RWPE1 (cell line): Measurements from ENCODE around the gene MOB1A.

ENCODE experiments used
- CTCF ChIA-PET: fragments of 350-600 bp; sonication (Branson Sonifier 250); formaldehyde crosslinking; extraction: SDS; loops from one replicate; lab custom pipeline; 2021; lab: Yijun Ruan, JAX
- POLR2A ChIA-PET: fragments of 400-600 bp; formaldehyde crosslinking; extraction: SDS; loops from one replicate; lab custom pipeline; 2020; ENCODE audit warnings: antibody characterized with exemption; ENCODE audit not compliant: low non-redundant PET; lab: Yijun Ruan, JAX
- DNase-seq: peaks from one replicate; pipeline ENCODE4 v3.0.0; 2012; ENCODE audit warnings: low spot score
- H3K27ac ChIP-seq: fragments of 450-650 bp; 2 replicates; pipeline ENCODE4 v1.5.1; 2017
- CTCF ChIP-seq: fragments of 450-650 bp; conservative IDR thresholded peaks from 2 replicates; pipeline ENCODE4 v1.5.1; 2017; ENCODE audit warnings: low read depth, mild to moderate bottlenecking

The MOB1A gene

GRCh38 chr2:74164761-74165160 lies 13.9 kb downstream of the MOB1A start:
- no peak for DNase-seq
- TF ChIP-seq CTCF = no peak
- ChIA-PET POLR2A (no interaction called here), CTCF (no interaction called here)
- H3K27ac ChIP-seq = no peak overlapping the region

GRCh38 chr2:74162951-74163350 lies 15.7 kb downstream of the MOB1A start:
- no peak overlapping the region for H3K27ac ChIP-seq
- CTCF ChIA-PET = interaction anchor here (0.6 to 1.1 kb wide), 4 partner anchors 11 to 425 kb away, joined by 3 to 11 read pairs (median 3); no protein-coding TSS in a partner anchor
- POLR2A ChIA-PET = no interaction called here
- DNase-seq = no peak
- no peak for TF ChIP-seq CTCF

DNA sequence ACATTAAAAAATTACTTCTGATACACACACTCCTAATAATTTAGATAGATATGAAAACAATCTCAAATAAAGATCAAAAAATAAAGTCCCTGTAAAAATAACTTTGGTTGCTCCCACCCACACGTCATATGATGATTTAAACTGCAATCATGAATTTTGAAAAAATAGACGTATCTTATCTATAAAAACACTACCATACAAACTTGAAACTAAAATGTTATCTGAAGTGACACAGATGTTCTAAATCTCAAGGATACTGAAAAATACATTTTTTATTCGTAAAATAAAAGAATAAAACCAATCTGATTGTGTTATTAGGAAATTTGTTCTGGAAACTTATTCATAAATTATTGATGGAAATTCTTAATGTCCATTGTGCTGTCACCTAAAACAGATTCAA lies 22.8 kb downstream of the MOB1A start:
- TF ChIP-seq CTCF = no peak
- ChIA-PET CTCF (no interaction called here), POLR2A (no interaction called here)
- H3K27ac ChIP-seq = no peak overlapping the region
- DNase-seq = no peak

DNA sequence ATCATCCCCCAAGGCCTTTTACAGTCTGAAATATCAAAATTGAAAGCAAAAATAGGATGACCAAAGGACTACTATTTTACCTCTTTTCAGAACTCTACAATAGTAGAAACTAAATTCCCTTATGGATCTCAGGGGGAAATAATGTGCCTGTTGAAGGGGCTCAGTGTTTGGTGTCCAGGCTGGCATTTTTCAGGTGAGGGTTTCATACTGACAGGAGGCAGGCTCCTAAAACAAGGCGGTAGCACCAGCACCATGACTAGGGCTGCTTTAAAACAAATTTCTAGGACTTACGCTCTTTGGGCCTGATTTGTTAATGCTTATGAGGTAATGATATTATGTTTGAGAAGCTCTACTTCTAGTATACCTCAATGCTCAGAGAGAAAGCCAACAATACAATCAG lies 25.7 kb downstream of the MOB1A start:
- no peak for DNase-seq
- TF ChIP-seq CTCF = no peak
- H3K27ac ChIP-seq = no peak overlapping the region
- POLR2A ChIA-PET = no interaction called here
- CTCF ChIA-PET = interaction anchor here (0.5 kb wide), 1 partner anchor 182 kb away, joined by 3 read pairs; no protein-coding TSS in a partner anchor

GRCh38 chr2:74149570-74150319 lies 28.9 kb downstream of the MOB1A start:
- no peak for TF ChIP-seq CTCF
- ChIA-PET POLR2A (no interaction called here), CTCF (interaction anchor here (0.6 to 2.3 kb wide), 3 partner anchors 24 to 328 kb away, joined by 3 to 12 read pairs (median 4); no protein-coding TSS in a partner anchor)
- no peak for DNase-seq
- peak overlapping the region; percentile 14; the same call in 1 of the 2 replicates for H3K27ac ChIP-seq

DNA sequence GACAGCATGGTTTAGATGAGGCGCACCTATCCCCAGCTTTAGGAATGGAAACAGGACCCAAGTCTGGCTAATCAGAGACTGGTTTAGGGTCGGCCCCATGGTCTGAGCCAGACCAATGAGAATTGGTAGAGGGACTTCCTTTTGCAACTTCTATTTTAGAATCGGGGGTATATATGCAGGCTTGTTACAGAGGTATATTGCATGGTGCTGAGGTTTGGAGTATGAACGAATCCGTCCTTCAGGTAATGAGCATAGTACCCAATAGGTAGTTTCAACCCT lies 29.5 kb downstream of the MOB1A start:
- no peak overlapping the region for H3K27ac ChIP-seq
- CTCF ChIA-PET = interaction anchor here (0.6 to 1.1 kb wide), 2 partner anchors 10 to 28 kb away, joined by 4 read pairs; no protein-coding TSS in a partner anchor
- POLR2A ChIA-PET = interaction anchor here (0.6 kb wide), 1 partner anchor 341 kb away, joined by 4 read pairs; no protein-coding TSS in a partner anchor
- TF ChIP-seq CTCF = no peak
- DNase-seq = no peak
